Activated T-cell treated with anti-CD3 and anti-CD28 coated beads, Interleukin-2, amount 50 U/mL, for 72 hours (primary cell): Measurements from ENCODE around the gene SST. TPM values are rescaled to one million over a fixed set of nuclear protein-coding genes. Genes with fewer than 3 reads are reported as not detected.
"Not testable (repeated sequence)": the region's sequence is repeated elsewhere in the genome, so short reads cannot be mapped to it uniquely, and the experiment has no call there.

Experiments
- ATAC-seq, 2 donors: fragments of 150-1000 bp; cut with Tn5 transposase; replicated peaks in 1 of 2; 2 replicates each; pipeline ENCODE4 v1.10.0; 2021; ENCODE audit warnings: moderate library complexity in 2 of 2, mild to moderate bottlenecking in 1 of 2
- DNase-seq, 2 donors: peaks; one replicate each; pipeline ENCODE4 v3.0.0; 2021 to 2022; ENCODE audit warnings: mixed read lengths in 1 of 2
- H3K27ac Mint-ChIP-seq: one replicate; pipeline ENCODE4 v1.8.0; 2022; ENCODE audit warnings: mild to moderate bottlenecking, moderate library complexity, mixed read lengths
- H3K27me3 Mint-ChIP-seq: one replicate; pipeline ENCODE4 v1.8.0; 2022; ENCODE audit warnings: low read depth, mixed read lengths
- H3K36me3 Mint-ChIP-seq, 2 donors: one replicate each; pipeline ENCODE4 v1.8.0; 2022; ENCODE audit warnings: mixed read lengths in 2 of 2, mild to moderate bottlenecking in 1 of 2; ENCODE audit not compliant: insufficient read depth in 2 of 2
- H3K4me1 Mint-ChIP-seq: one replicate; pipeline ENCODE4 v1.8.0; 2022; ENCODE audit warnings: low read depth, mixed read lengths
- H3K4me3 Mint-ChIP-seq, 2 donors: one replicate each; pipeline ENCODE4 v1.8.0; 2022; ENCODE audit warnings: mild to moderate bottlenecking in 2 of 2, mixed read lengths in 2 of 2, moderate library complexity in 2 of 2
- H3K9me3 Mint-ChIP-seq, 2 donors: one replicate each; pipeline ENCODE4 v1.8.0; 2022; ENCODE audit warnings: mixed read lengths in 2 of 2
- total RNA-seq, 2 donors: library from RNA; stranded (reverse); gene quantifications; one replicate each; pipeline ENCODE4 v1.2.3, GENCODE V29; 2022

Gene SST
- total RNA-seq, 2 donors from 2014 or later: not detected

- H3K27ac Mint-ChIP-seq: no peak overlapping the region
- H3K9me3 Mint-ChIP-seq: no peaks in the 10 kb centered on the region
- no peaks in the 10 kb centered on the region for H3K36me3 Mint-ChIP-seq
- H3K27me3 Mint-ChIP-seq: peaks cover 38% of the 10 kb centered on the region
- H3K4me3 Mint-ChIP-seq: no peak overlapping the region
- DNase-seq (no peak), ATAC-seq (no peak)
- no peaks in the 10 kb centered on the region for H3K4me1 Mint-ChIP-seq
These were observed 28.6 kb upstream of the SST start for GRCh38 chr3:187698499-187699399.

- H3K4me3 Mint-ChIP-seq: no peak overlapping the region
- H3K36me3 Mint-ChIP-seq: no peaks in the 10 kb centered on the region
- peaks cover 55% of the 10 kb centered on the region for H3K27me3 Mint-ChIP-seq
- H3K9me3 Mint-ChIP-seq: no peaks in the 10 kb centered on the region
- no peak overlapping the region for H3K27ac Mint-ChIP-seq
- DNase-seq (no peak), ATAC-seq (no peak)
- H3K4me1 Mint-ChIP-seq: no peaks in the 10 kb centered on the region
These were observed 25.8 kb upstream of the SST start for GRCh38 chr3:187696021-187696420.

GRCh38 chr3:187695449-187695848 is 25.3 kb upstream of the SST start:
- no peak overlapping the region for H3K27ac Mint-ChIP-seq
- no peaks in the 10 kb centered on the region for H3K9me3 Mint-ChIP-seq
- ATAC-seq (no peak), DNase-seq (no peak)
- no peaks in the 10 kb centered on the region for H3K36me3 Mint-ChIP-seq
- no peak overlapping the region for H3K4me3 Mint-ChIP-seq
- H3K27me3 Mint-ChIP-seq: peaks cover 60% of the 10 kb centered on the region
- H3K4me1 Mint-ChIP-seq: no peaks in the 10 kb centered on the region

- ATAC-seq (no peak), DNase-seq (no peak)
- no peak overlapping the region for H3K27ac Mint-ChIP-seq
- H3K9me3 Mint-ChIP-seq: no peaks in the 10 kb centered on the region
- no peak overlapping the region for H3K4me3 Mint-ChIP-seq
- H3K4me1 Mint-ChIP-seq: no peaks in the 10 kb centered on the region
- no peaks in the 10 kb centered on the region for H3K36me3 Mint-ChIP-seq
- H3K27me3 Mint-ChIP-seq: peaks cover 65% of the 10 kb centered on the region
These were observed 24.6 kb upstream of the SST start for GRCh38 chr3:187694801-187695200.

- no peaks in the 10 kb centered on the region for H3K9me3 Mint-ChIP-seq
- DNase-seq (no peak), ATAC-seq (no peak)
- no peak overlapping the region for H3K27ac Mint-ChIP-seq
- no peak overlapping the region for H3K4me3 Mint-ChIP-seq
- peaks cover 74% of the 10 kb centered on the region for H3K27me3 Mint-ChIP-seq
- no peaks in the 10 kb centered on the region for H3K36me3 Mint-ChIP-seq
- H3K4me1 Mint-ChIP-seq: no peaks in the 10 kb centered on the region
These were observed 23.2 kb upstream of the SST start for GRCh38 chr3:187693431-187693830.

- Mint-ChIP-seq H3K36me3 (peaks cover 0 to 1% of the 10 kb centered on the region in 2 donors), H3K9me3 (no peaks in the 10 kb centered on the region), H3K27ac (no peak overlapping the region), H3K4me1 (peaks cover under 1% of the 10 kb centered on the region), H3K27me3 (peaks cover 77% of the 10 kb centered on the region), H3K4me3 (no peak overlapping the region)
- ATAC-seq (peak; percentile 27 to 30), DNase-seq (no peak)
These were observed 19.8 kb upstream of the SST start for GRCh38 chr3:187689984-187690383.

DNA sequence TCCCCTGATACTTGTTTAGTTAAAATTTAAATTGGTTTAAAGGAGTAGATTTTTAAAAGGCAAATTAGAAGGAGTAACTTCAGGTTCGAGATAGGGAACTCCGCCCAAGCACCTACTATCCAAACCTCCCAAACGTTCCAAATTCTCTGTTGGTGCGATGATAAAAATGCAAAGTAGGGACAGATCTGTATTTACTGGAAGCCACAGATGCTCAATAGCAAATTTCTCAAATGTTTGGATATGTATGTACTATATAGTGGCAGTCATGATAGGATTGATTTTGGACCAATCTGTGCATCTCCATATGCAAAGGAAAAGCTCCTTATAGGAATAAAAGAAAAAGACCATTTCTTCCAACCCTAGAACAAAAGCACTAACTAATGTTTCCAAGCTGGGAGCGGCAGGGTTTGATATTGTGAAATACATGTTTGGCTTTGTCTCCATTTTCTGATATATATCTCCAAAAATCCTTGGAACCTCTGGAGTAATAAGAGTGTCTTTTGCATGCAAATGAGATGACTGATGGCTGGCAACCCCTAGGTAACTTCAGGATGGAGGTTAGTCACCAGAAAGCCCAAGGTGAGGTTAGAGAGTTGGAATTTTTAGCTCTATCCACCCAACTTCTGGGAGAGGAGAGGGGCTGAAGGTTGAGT is 16.6 kb upstream of the SST start:
- no peak overlapping the region for H3K27ac Mint-ChIP-seq
- no peak overlapping the region for H3K4me3 Mint-ChIP-seq
- no peak for DNase-seq
- H3K27me3 Mint-ChIP-seq: peaks cover 78% of the 10 kb centered on the region
- H3K4me1 Mint-ChIP-seq: peaks cover 9% of the 10 kb centered on the region
- no peaks in the 10 kb centered on the region for H3K9me3 Mint-ChIP-seq
- no peak for ATAC-seq
- peaks cover 0 to 1% of the 10 kb centered on the region in 2 donors for H3K36me3 Mint-ChIP-seq

DNA sequence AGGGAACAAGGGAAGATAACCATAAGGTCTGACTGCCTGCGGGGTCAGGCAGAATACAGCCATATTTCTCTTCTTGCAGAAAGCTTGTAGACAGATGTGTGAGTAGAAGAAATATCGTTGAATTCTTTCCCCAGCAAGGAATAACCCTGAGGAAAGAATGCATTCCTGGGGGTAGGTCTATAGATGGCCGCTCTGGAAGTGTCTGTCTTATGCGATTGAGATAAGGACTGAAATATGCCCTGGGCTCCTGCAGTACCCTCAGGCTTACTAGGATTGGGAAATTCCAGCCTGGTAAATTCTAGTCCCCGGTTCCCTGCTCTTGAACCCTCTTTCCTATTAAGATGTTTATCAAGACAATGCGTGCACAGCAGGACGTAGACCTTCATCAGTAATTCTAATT is 15.8 kb upstream of the SST start:
- Mint-ChIP-seq H3K9me3 (no peaks in the 10 kb centered on the region), H3K36me3 (peaks cover 0 to 1% of the 10 kb centered on the region in 2 donors), H3K27me3 (peaks cover 73% of the 10 kb centered on the region), H3K27ac (no peak overlapping the region), H3K4me3 (no peak overlapping the region), H3K4me1 (peaks cover 9% of the 10 kb centered on the region)
- DNase-seq (no peak), ATAC-seq (no peak)

- Mint-ChIP-seq H3K27me3 (peaks cover 75% of the 10 kb centered on the region), H3K4me3 (no peak overlapping the region), H3K36me3 (peaks cover 0 to 1% of the 10 kb centered on the region in 2 donors), H3K4me1 (peaks cover 9% of the 10 kb centered on the region), H3K9me3 (no peaks in the 10 kb centered on the region), H3K27ac (no peak overlapping the region)
- DNase-seq (peak in 1 of 2 donors; percentile 6), ATAC-seq (peak; percentile 65 to 76)
These were observed 14.7 kb upstream of the SST start for GRCh38 chr3:187684880-187685279.

GRCh38 chr3:187684444-187684843 is 14.2 kb upstream of the SST start:
- Mint-ChIP-seq H3K9me3 (no peaks in the 10 kb centered on the region), H3K27ac (no peak overlapping the region), H3K4me3 (no peak overlapping the region), H3K4me1 (peaks cover 9% of the 10 kb centered on the region), H3K36me3 (peaks cover 0 to 1% of the 10 kb centered on the region in 2 donors), H3K27me3 (peaks cover 75% of the 10 kb centered on the region)
- ATAC-seq: peak in 1 of 2 donors; percentile 15
- no peak for DNase-seq

DNA sequence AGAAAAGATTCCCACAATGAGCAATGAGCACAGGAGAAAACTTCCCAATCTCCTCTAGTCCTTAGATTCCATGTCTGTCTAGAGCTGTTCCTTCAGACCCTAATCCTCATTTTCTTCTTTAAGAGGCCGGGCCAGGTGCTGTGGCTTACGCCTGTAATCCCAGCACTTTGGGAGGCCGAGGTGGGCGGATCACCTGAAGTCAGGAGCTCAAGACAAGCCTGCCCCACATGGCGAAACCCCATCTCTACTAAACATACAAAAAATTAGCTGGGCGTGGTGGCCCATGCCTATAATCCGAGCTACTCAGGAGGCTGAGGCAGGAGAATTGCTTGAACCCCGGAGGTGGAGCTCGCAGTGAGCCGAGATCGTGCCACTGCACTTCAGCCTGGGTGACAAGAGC is 11.6 kb upstream of the SST start:
- H3K4me1 Mint-ChIP-seq, ATAC-seq, H3K9me3 Mint-ChIP-seq, H3K4me3 Mint-ChIP-seq, DNase-seq, H3K36me3 Mint-ChIP-seq, H3K27ac Mint-ChIP-seq: not testable (repeated sequence)
- peaks cover 80% of the 10 kb centered on the region for H3K27me3 Mint-ChIP-seq

- ATAC-seq (peak; percentile 50 to 58), DNase-seq (peak; percentile 61 to 75)
- no peaks in the 10 kb centered on the region for H3K36me3 Mint-ChIP-seq
- H3K27ac Mint-ChIP-seq: no peak overlapping the region
- H3K4me3 Mint-ChIP-seq: no peak overlapping the region
- peaks cover 7% of the 10 kb centered on the region for H3K4me1 Mint-ChIP-seq
- peaks cover 86% of the 10 kb centered on the region for H3K27me3 Mint-ChIP-seq
- no peaks in the 10 kb centered on the region for H3K9me3 Mint-ChIP-seq
These were observed 9.6 kb upstream of the SST start for GRCh38 chr3:187679638-187680396.

- DNase-seq: peak; percentile 25 to 29
- peaks cover 87% of the 10 kb centered on the region for H3K27me3 Mint-ChIP-seq
These were observed 8.6 kb upstream of the SST start for GRCh38 chr3:187678726-187679268.

More at GRCh38 chr3:187678726-187679268, 8.6 kb upstream of the SST start:
- Mint-ChIP-seq H3K4me3 (no peak overlapping the region), H3K9me3 (no peaks in the 10 kb centered on the region), H3K4me1 (no peaks in the 10 kb centered on the region), H3K27ac (no peak overlapping the region), H3K36me3 (no peaks in the 10 kb centered on the region)
- peak in 1 of 2 donors; percentile 36 for ATAC-seq
